ENCODE data around the gene CD86. TPM values are rescaled to one million over a fixed set of nuclear protein-coding genes. Genes with fewer than 3 reads are reported as not detected.

Gene CD86
- total RNA-seq, 2 donors from 2014 or later = 5.0 to 9.7 TPM

GRCh38 chr3:122052968-122053367 lies 2.2 kb upstream of the CD86 start:
- intact Hi-C loops (cut with DNase I) = no loop called here
- DNase-seq (ENCODE audit: low spot score) = no peak

- DNase-seq (ENCODE audit: low spot score) = no peak
- intact Hi-C loops (cut with DNase I) = no loop called here
These were observed 2.5 kb downstream of the CD86 start for GRCh38 chr3:122057671-122058070.

GRCh38 chr3:122058294-122058693 lies 3.1 kb downstream of the CD86 start:
- intact Hi-C loops (cut with DNase I) = no loop called here
- DNase-seq (ENCODE audit: low spot score) = no peak

GRCh38 chr3:122060040-122060698 lies 5.0 kb downstream of the CD86 start:
- DNase-seq (ENCODE audit: low spot score) = no peak
- intact Hi-C loops (cut with DNase I) = no loop called here

GRCh38 chr3:122063908-122064307 lies 8.7 kb downstream of the CD86 start:
- DNase-seq (ENCODE audit: low spot score) = no peak
- intact Hi-C loops (cut with DNase I) = no loop called here

GRCh38 chr3:122064326-122064725 lies 9.2 kb downstream of the CD86 start:
- intact Hi-C loops (cut with DNase I) = no loop called here
- DNase-seq (ENCODE audit: low spot score) = no peak

GRCh38 chr3:122066331-122067213 lies 11.4 kb downstream of the CD86 start:
- intact Hi-C loops (cut with DNase I) = no loop called here
- no peak for DNase-seq (ENCODE audit: low spot score)

- DNase-seq (ENCODE audit: low spot score) = no peak
- intact Hi-C loops (cut with DNase I) = no loop called here
These were observed 12.0 kb downstream of the CD86 start for GRCh38 chr3:122067214-122067550.

GRCh38 chr3:122067588-122068240 lies 12.6 kb downstream of the CD86 start:
- intact Hi-C loops (cut with DNase I) = no loop called here
- DNase-seq (ENCODE audit: low spot score) = no peak

- intact Hi-C loops (cut with DNase I) = no loop called here
- DNase-seq (ENCODE audit: low spot score) = peak; percentile 86
These were observed 19.6 kb downstream of the CD86 start for GRCh38 chr3:122074621-122075265.

GRCh38 chr3:122076491-122077292 lies 21.5 kb downstream of the CD86 start:
- intact Hi-C loops (cut with DNase I) = no loop called here
- no peak for DNase-seq (ENCODE audit: low spot score)

GRCh38 chr3:122077293-122078234 lies 22.4 kb downstream of the CD86 start:
- no peak for DNase-seq (ENCODE audit: low spot score)
- intact Hi-C loops (cut with DNase I) = no loop called here

- intact Hi-C loops (cut with DNase I) = no loop called here
- DNase-seq (ENCODE audit: low spot score) = no peak
These were observed 23.2 kb downstream of the CD86 start for GRCh38 chr3:122078235-122078935.

- intact Hi-C loops (cut with DNase I) = no loop called here
- DNase-seq (ENCODE audit: low spot score) = no peak
These were observed 24.5 kb downstream of the CD86 start for GRCh38 chr3:122079524-122080206.

- DNase-seq (ENCODE audit: low spot score) = no peak
- intact Hi-C loops (cut with DNase I) = no loop called here
These were observed 25.0 kb downstream of the CD86 start for GRCh38 chr3:122080207-122080587.

GRCh38 chr3:122081543-122082247 lies 26.5 kb downstream of the CD86 start:
- no peak for DNase-seq (ENCODE audit: low spot score)
- intact Hi-C loops (cut with DNase I) = no loop called here
